AG09319 (cell line): ENCODE data around the gene ZGLP1.

Source experiments
- DNase-seq: peaks from one replicate; pipeline ENCODE4 v3.0.0-alpha.2; 2010; ENCODE audit warnings: low read depth; ENCODE audit errors: extremely low read depth
- CTCF ChIP-seq: IDR thresholded peaks from 2 replicates; pipeline ENCODE4 v1.5.1; 2011; ENCODE audit warnings: low read depth, mild to moderate bottlenecking, inconsistent platforms, low read length, moderate library complexity

The ZGLP1 gene

GRCh38 chr19:10256551-10256950, 53.1 kb downstream of the ZGLP1 start:
- no peak for TF ChIP-seq CTCF
- DNase-seq, result no peak

- DNase-seq, result no peak
- TF ChIP-seq CTCF, result no peak
Measured at GRCh38 chr19:10255358-10255757, 54.3 kb downstream of the ZGLP1 start.
